ENCODE measurements around the gene CHRND. TPM values are rescaled to one million over a fixed set of nuclear protein-coding genes. Genes with fewer than 3 reads are reported as not detected.

The CHRND gene
- polyA plus RNA-seq, 3 donors = not detected

DNA sequence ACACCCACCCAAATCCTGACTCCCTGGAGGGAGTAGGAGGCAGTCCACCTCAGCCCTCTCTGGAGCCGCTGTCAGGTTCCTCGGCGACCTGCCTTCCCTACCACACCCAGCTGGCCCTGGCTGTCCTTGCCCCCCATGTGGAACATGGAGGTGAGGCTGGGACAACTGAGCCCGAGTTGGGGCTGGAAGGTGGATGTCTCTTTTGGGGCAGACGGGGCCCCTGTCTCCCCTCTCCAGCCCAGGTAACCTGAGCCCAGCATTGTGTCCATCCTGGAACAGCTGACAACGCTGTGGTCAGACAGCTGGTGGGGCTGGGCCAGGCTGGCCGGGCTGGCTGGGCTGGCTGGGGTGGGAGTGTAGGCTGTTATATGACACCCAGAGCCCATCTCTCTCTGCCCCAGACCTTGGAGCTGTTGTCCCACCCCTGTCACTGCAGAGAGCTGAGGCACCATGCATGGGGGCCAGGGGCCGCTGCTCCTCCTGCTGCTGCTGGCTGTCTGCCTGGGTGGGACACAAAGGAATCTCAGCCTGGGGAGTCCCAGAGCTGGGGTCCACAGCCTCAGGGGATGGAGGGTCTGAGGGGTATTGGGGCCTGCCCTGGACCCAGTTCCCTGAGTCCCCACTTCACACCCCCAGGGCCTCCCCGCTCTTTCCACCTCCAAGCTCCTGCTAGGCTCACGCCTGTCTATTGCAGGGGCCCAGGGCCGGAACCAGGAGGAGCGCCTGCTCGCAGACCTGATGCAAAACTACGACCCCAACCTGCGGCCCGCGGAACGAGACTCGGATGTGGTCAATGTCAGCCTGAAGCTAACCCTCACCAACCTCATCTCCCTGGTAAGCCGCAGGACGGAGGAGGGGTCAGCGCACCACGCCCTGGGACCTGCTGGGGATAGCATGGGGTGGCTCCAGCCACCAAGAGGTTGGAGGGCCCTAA, 13.6 kb downstream of the CHRND start, which contains the start of gene CHRNG:
CHRNG (plus strand) TSS at position 395 of the 934 bp plus-strand sequence; CDS start at position 451, 56 bp downstream.
- 76% methylated on average over 8 of the region's 23 CpGs for WGBS (ENCODE audit: insufficient coverage)
- peaks cover 7 to 11% (median 9%) of the 10 kb centered on the region in 7 donors for H3K9me3 Mint-ChIP-seq
- TF ChIP-seq, protein P1, sequence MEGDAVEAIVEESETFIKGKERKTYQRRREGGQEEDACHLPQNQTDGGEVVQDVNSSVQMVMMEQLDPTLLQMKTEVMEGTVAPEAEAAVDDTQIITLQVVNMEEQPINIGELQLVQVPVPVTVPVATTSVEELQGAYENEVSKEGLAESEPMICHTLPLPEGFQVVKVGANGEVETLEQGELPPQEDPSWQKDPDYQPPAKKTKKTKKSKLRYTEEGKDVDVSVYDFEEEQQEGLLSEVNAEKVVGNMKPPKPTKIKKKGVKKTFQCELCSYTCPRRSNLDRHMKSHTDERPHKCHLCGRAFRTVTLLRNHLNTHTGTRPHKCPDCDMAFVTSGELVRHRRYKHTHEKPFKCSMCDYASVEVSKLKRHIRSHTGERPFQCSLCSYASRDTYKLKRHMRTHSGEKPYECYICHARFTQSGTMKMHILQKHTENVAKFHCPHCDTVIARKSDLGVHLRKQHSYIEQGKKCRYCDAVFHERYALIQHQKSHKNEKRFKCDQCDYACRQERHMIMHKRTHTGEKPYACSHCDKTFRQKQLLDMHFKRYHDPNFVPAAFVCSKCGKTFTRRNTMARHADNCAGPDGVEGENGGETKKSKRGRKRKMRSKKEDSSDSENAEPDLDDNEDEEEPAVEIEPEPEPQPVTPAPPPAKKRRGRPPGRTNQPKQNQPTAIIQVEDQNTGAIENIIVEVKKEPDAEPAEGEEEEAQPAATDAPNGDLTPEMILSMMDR (IDR thresholded peaks at IDR 0.05) = no peak
- H3K27ac ChIP-seq (ENCODE audit: low read depth in 1 of 2, low read length in 2 of 2) = peak within 1 kb of the TSS; percentile 37 to 55
- peaks cover 31 to 42% of the 10 kb centered on the region in 2 donors for H3K4me1 ChIP-seq (ENCODE audit: control insufficient read depth in 1 of 2, insufficient read depth in 2 of 2, low read length in 2 of 2)
- H3K36me3 ChIP-seq (replicated peaks in 1 of 2; ENCODE audit: control insufficient read depth in 1 of 2, insufficient read depth in 2 of 2, low read length in 2 of 2) = no peaks in the 10 kb centered on the region
- H3K79me2 ChIP-seq (ENCODE audit: insufficient read depth, low read length) = no peaks in the 10 kb centered on the region
- H3K36me3 Mint-ChIP-seq = peaks cover 4 to 10% of the 10 kb centered on the region in 2 donors
- no peaks in the 10 kb centered on the region for H3K27me3 ChIP-seq (ENCODE audit: control insufficient read depth in 2 of 2, insufficient read depth in 2 of 2, low read length in 2 of 2)
- peak within 1 kb of the TSS in 6 of 7 donors; percentile 35 to 90 (median 68) for H3K27ac Mint-ChIP-seq
- H2AFZ ChIP-seq (ENCODE audit: insufficient read depth, low read depth, low read length, poor library complexity, severe bottlenecking) = no peak within 1 kb of the TSS
- peaks cover 9 to 20% (median 13%) of the 10 kb centered on the region in 3 donors for H3K27me3 Mint-ChIP-seq (ENCODE audit: low read depth in 3 of 3)
- peaks cover 25% of the 10 kb centered on the region for H3K4me1 Mint-ChIP-seq
- intact Hi-C loops (cut with micrococcal nuclease) = no loop called here
- peak within 1 kb of the TSS; percentile 42 for H3K4me2 ChIP-seq (replicated peaks; ENCODE audit: extremely low read depth, low read length, poor library complexity, severe bottlenecking)
- peaks cover 7% of the 10 kb centered on the region in 2 donors for H3K9me3 ChIP-seq (replicated peaks in 1 of 2; ENCODE audit: control insufficient read depth in 1 of 2, insufficient read depth in 1 of 2, low read length in 2 of 2)
- H3K4me3 ChIP-seq (replicated peaks in 1 of 3; ENCODE audit: low read depth in 2 of 3, low read length in 3 of 3) = peak within 1 kb of the TSS in 1 of 3 experiments; percentile 33
- peak within 1 kb of the TSS in 1 of 2 donors; percentile 68 for H3K4me3 Mint-ChIP-seq
- no peak for DNase-seq
- H3K9ac ChIP-seq (ENCODE audit: insufficient read depth, low read length, poor library complexity, severe bottlenecking) = no peak within 1 kb of the TSS
- H4K20me1 ChIP-seq (ENCODE audit: insufficient read depth, low read length) = peaks cover 7% of the 10 kb centered on the region

DNA sequence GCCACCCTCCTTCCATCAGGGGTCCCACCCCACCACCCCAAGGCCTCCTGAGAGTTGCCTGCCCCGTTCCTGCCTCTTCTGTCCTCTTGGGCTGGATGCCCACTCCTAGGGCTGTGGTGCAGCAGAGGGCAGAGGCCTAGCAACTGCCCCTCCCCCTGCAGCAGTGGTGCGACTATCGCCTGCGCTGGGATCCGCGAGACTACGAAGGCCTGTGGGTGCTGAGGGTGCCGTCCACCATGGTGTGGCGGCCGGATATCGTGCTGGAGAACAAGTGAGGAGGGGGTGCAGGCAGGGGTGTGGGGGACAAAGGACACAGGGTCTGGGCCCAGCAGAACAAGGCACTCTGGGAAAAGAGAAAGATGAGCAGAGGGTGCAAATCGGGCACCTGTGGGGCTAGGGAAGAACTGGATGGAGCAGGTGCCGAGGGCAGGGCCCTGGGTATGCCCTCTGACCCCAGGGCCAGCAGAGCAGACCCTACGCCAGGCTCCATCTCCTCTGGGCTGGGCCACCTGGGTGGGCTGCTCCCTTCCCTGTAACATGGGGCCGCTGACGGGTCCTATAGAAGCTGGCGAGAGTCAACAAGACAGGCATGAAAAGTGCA, 14.6 kb downstream of the CHRND start:
- intact Hi-C loops (cut with micrococcal nuclease) = no loop called here
- H2AFZ ChIP-seq (ENCODE audit: insufficient read depth, low read depth, low read length, poor library complexity, severe bottlenecking) = no peak overlapping the region
- no peaks in the 10 kb centered on the region for H3K36me3 ChIP-seq (replicated peaks in 1 of 2; ENCODE audit: control insufficient read depth in 1 of 2, insufficient read depth in 2 of 2, low read length in 2 of 2)
- TF ChIP-seq, protein P1 (IDR thresholded peaks at IDR 0.05) = no peak
- peaks cover 10% of the 10 kb centered on the region for H4K20me1 ChIP-seq (ENCODE audit: insufficient read depth, low read length)
- H3K4me3 Mint-ChIP-seq = no peak overlapping the region
- DNase-seq = no peak
- H3K27ac ChIP-seq (ENCODE audit: low read depth in 1 of 2, low read length in 2 of 2) = no peak overlapping the region
- H3K4me1 Mint-ChIP-seq = peaks cover 27% of the 10 kb centered on the region
- H3K9ac ChIP-seq (ENCODE audit: insufficient read depth, low read length, poor library complexity, severe bottlenecking) = no peak overlapping the region
- H3K9me3 ChIP-seq (replicated peaks in 1 of 2; ENCODE audit: control insufficient read depth in 1 of 2, insufficient read depth in 1 of 2, low read length in 2 of 2) = peaks cover 7% of the 10 kb centered on the region in 2 donors
- no peak overlapping the region for H3K27ac Mint-ChIP-seq
- no peak overlapping the region for H3K4me3 ChIP-seq (replicated peaks in 1 of 3; ENCODE audit: low read depth in 2 of 3, low read length in 3 of 3)
- H3K27me3 ChIP-seq (ENCODE audit: control insufficient read depth in 2 of 2, insufficient read depth in 2 of 2, low read length in 2 of 2) = no peaks in the 10 kb centered on the region
- H3K27me3 Mint-ChIP-seq (ENCODE audit: low read depth in 3 of 3) = peaks cover 9 to 16% (median 12%) of the 10 kb centered on the region in 3 donors
- H3K9me3 Mint-ChIP-seq = peaks cover 7 to 11% (median 9%) of the 10 kb centered on the region in 7 donors
- peaks cover 31 to 43% of the 10 kb centered on the region in 2 donors for H3K4me1 ChIP-seq (ENCODE audit: control insufficient read depth in 1 of 2, insufficient read depth in 2 of 2, low read length in 2 of 2)
- H3K36me3 Mint-ChIP-seq = peaks cover 6 to 18% of the 10 kb centered on the region in 2 donors
- peaks cover 2% of the 10 kb centered on the region for H3K79me2 ChIP-seq (ENCODE audit: insufficient read depth, low read length)
- WGBS (ENCODE audit: insufficient coverage) = 91% methylated on average over 12 of the region's 17 CpGs
- no peak overlapping the region for H3K4me2 ChIP-seq (replicated peaks; ENCODE audit: extremely low read depth, low read length, poor library complexity, severe bottlenecking)
